ENCODE data around the gene POLR2E.

Gene POLR2E

GRCh38 chr19:1069009-1069779, 26.0 kb downstream of the POLR2E start:
- Histone ChIP-seq H3K4me2 (ENCODE audit: low read depth, low read length, poor library complexity, severe bottlenecking) (peak overlapping the region; percentile 86), H2AFZ (ENCODE audit: low read length) (no peak overlapping the region), H4K20me1 (ENCODE audit: insufficient read depth, low read length, poor library complexity, severe bottlenecking) (peaks cover 8% of the 10 kb centered on the region), H3K9me3 (ENCODE audit: insufficient read depth, low read depth, low read length) (no peaks in the 10 kb centered on the region), H3K27me3 (ENCODE audit: insufficient read depth, low read length, poor library complexity, severe bottlenecking) (no peaks in the 10 kb centered on the region), H3K9ac (ENCODE audit: low read depth, low read length, poor library complexity, severe bottlenecking) (peak overlapping the region; percentile 80), H3K4me1 (ENCODE audit: insufficient read depth, low read length, poor library complexity, severe bottlenecking) (peaks cover 27% of the 10 kb centered on the region), H3K36me3 (ENCODE audit: insufficient read depth, low read length) (no peaks in the 10 kb centered on the region; the same call in 1 of the 2 replicates), H3K79me2 (ENCODE audit: insufficient read depth, low read length) (peaks cover 44% of the 10 kb centered on the region; the same call in 1 of the 2 replicates), H3F3A (ENCODE audit: low read depth) (no peaks in the 10 kb centered on the region), H3K9me2 (replicated peaks; ENCODE audit: low read depth, low read length) (no peaks in the 10 kb centered on the region), H3K4me3 (ENCODE audit: low read length, poor library complexity, severe bottlenecking) (peak overlapping the region; percentile 84)
- no peak for TF ChIP-seq EZH2phosphoT487 (IDR thresholded peaks at IDR 0.05; ENCODE audit: borderline replicate concordance)
- no peak for TF ChIP-seq CTCF (conservative IDR thresholded peaks at IDR 0.05; ENCODE audit: low read length)

- peak overlapping the region; percentile 80 for H3K9ac ChIP-seq (ENCODE audit: low read depth, low read length, poor library complexity, severe bottlenecking)
These were observed 26.9 kb downstream of the POLR2E start for GRCh38 chr19:1068009-1069001.

More at GRCh38 chr19:1068009-1069001, 26.9 kb downstream of the POLR2E start:
- Histone ChIP-seq H2AFZ (ENCODE audit: low read length) (no peak overlapping the region; the same call in 1 of the 2 replicates), H3K9me2 (replicated peaks; ENCODE audit: low read depth, low read length) (no peaks in the 10 kb centered on the region), H3K36me3 (ENCODE audit: insufficient read depth, low read length) (no peaks in the 10 kb centered on the region; the same call in 1 of the 2 replicates), H3K4me2 (ENCODE audit: low read depth, low read length, poor library complexity, severe bottlenecking) (peak overlapping the region; percentile 86), H3K9me3 (ENCODE audit: insufficient read depth, low read depth, low read length) (no peaks in the 10 kb centered on the region), H3K4me3 (ENCODE audit: low read length, poor library complexity, severe bottlenecking) (peak overlapping the region; percentile 84), H3K27me3 (ENCODE audit: insufficient read depth, low read length, poor library complexity, severe bottlenecking) (no peaks in the 10 kb centered on the region), H3F3A (ENCODE audit: low read depth) (no peaks in the 10 kb centered on the region), H3K4me1 (ENCODE audit: insufficient read depth, low read length, poor library complexity, severe bottlenecking) (peaks cover 23% of the 10 kb centered on the region), H4K20me1 (ENCODE audit: insufficient read depth, low read length, poor library complexity, severe bottlenecking) (peaks cover 3% of the 10 kb centered on the region), H3K79me2 (ENCODE audit: insufficient read depth, low read length) (peaks cover 44% of the 10 kb centered on the region; the same call in 1 of the 2 replicates)
- no peak for TF ChIP-seq EZH2phosphoT487 (IDR thresholded peaks at IDR 0.05; ENCODE audit: borderline replicate concordance)
- TF ChIP-seq CTCF (conservative IDR thresholded peaks at IDR 0.05; ENCODE audit: low read length): no peak

All from Loucy (cell line).